Spleen (tissue), 11 donors: Measurements from ENCODE around the gene NLGN2. TPM values are rescaled to one million over a fixed set of nuclear protein-coding genes. Genes with fewer than 3 reads are reported as not detected.

Experiments
- DNase-seq: peaks from one replicate; pipeline ENCODE4 v3.0.0-alpha.2; 2020
- H3K27ac ChIP-seq, 8 donors: fragments of 200-600 bp; sonication (generic) in 7 of 8; 1 replicate in 4 of 8; 2 replicates in 4 of 8; pipeline versions ENCODE4 v1.5.0 to v1.8.0; 2016 to 2021; ENCODE audit warnings: inconsistent platforms in 4 of 8, mild to moderate bottlenecking in 4 of 8, moderate library complexity in 1 of 8
- H3K27me3 ChIP-seq, 7 donors: fragments of 200-600 bp; sonication (generic) in 6 of 7; replicated peaks in 1 of 7; 1 replicate in 4 of 7; 2 replicates in 3 of 7; pipeline versions ENCODE4 v1.5.0 to v1.8.0; 2016 to 2021; ENCODE audit warnings: inconsistent platforms in 3 of 7, mild to moderate bottlenecking in 1 of 7
- H3K36me3 ChIP-seq, 6 donors: fragments of 200-600 bp; sonication (generic) in 5 of 6; 1 replicate in 4 of 6; 2 replicates in 2 of 6; pipeline versions ENCODE4 v1.5.0 to v1.8.0; 2016 to 2021; ENCODE audit warnings: inconsistent platforms in 2 of 6
- H3K4me1 ChIP-seq, 6 donors: fragments of 200-600 bp; sonication (generic) in 5 of 6; 1 replicate in 3 of 6; 2 replicates in 3 of 6; pipeline versions ENCODE4 v1.5.0 to v1.8.0; 2016 to 2021; ENCODE audit warnings: inconsistent platforms in 3 of 6
- H3K4me3 ChIP-seq, 8 donors: fragments of 200-600 bp; sonication (generic) in 7 of 8; 1 replicate in 4 of 8; 2 replicates in 4 of 8; pipeline versions ENCODE4 v1.5.0 to v1.8.0; 2016 to 2021; ENCODE audit warnings: inconsistent platforms in 4 of 8, mild to moderate bottlenecking in 4 of 8, moderate library complexity in 2 of 8
- H3K9me3 ChIP-seq, 8 donors: fragments of 200-600 bp; sonication (generic) in 7 of 8; 1 replicate in 4 of 8; 2 replicates in 4 of 8; pipeline versions ENCODE4 v1.5.0 to v1.8.0; 2016 to 2021; ENCODE audit warnings: inconsistent platforms in 4 of 8
- POLR2A ChIP-seq, 3 donors: fragments of 450-650 bp; IDR thresholded peaks; one replicate each; pipeline ENCODE4 v1.5.1; 2017; ENCODE audit warnings: antibody characterized with exemption in 3 of 3, mild to moderate bottlenecking in 1 of 3
- POLR2AphosphoS5 ChIP-seq, 3 donors: sonication (generic); formaldehyde crosslinking; IDR thresholded peaks; one replicate each; pipeline ENCODE4 v1.5.1; 2017; ENCODE audit warnings: antibody characterized with exemption in 3 of 3
- WGBS, 5 donors: extraction: QIAGEN DNeasy Blood & Tissue Kit in 3 of 5; methylation state at CpG; one replicate each; pipeline versions ENCODE4 v1.1.5 to v1.1.7; 2013 to 2018; 5-methylcytosine and 5-hydroxymethylcytosine counted together
- intact Hi-C: fragments of 100-400 bp; cut with DNase I; formaldehyde crosslinking; loops from one replicate; pipeline ENCODE4 v1.15.0; 2023; ENCODE audit warnings: low total_unique reads
- polyA plus RNA-seq, 3 donors: library from polyadenylated mRNA; stranded (reverse); fragments of 200-250 nt; gene quantifications; one replicate each; pipeline ENCODE4 v1.2.1, GENCODE V29; 2013
- total RNA-seq, 7 donors: library from RNA; depleted of rRNA in 3 of 7; stranded (reverse); fragments of >200 nt in 3 of 7; fragmentation: NEBNext Ultra II Directional in 4 of 7; extraction: Animal tissue kit (Norgen Biotek cat#: 25700) in 4 of 7; gene quantifications; one replicate each; pipeline versions ENCODE4 v1.1.0 to v1.2.1, GENCODE V29; 2016 to 2021
- TF ChIP-seq, protein P1 (sequence below), 11 experiments: fragments of 200-600 bp in 7 of 11; fragments of 450-650 bp in 4 of 11; sonication (generic) in 4 of 11; IDR thresholded peaks in 8 of 11; conservative IDR thresholded peaks in 3 of 11; 1 replicate in 7 of 11; 2 replicates in 4 of 11; pipeline versions ENCODE4 v1.4.0 to v1.8.0; 2016 to 2021; ENCODE audit warnings: antibody characterized with exemption in 11 of 11, inconsistent platforms in 4 of 11, mild to moderate bottlenecking in 1 of 11
- donor health status: healthy with polysubstance abuse.
- donor health status: DM: no; HTN: no; CAD: no; lungs with moderate emphysema.
- donor health status: DM: no; HTN: no; CAD: no.
- donor health status: Bipolar disorder and iron deficiency.
- donor health status: healthy.
- donor health status: DM: no; HTN: no; CAD: no.
- donor health status: DM: yes; HTN: yes; CAD: no.

NLGN2 gene
- total and polyA plus RNA-seq, 10 donors: 2.2 to 23.0 (median 11.4) TPM

DNA sequence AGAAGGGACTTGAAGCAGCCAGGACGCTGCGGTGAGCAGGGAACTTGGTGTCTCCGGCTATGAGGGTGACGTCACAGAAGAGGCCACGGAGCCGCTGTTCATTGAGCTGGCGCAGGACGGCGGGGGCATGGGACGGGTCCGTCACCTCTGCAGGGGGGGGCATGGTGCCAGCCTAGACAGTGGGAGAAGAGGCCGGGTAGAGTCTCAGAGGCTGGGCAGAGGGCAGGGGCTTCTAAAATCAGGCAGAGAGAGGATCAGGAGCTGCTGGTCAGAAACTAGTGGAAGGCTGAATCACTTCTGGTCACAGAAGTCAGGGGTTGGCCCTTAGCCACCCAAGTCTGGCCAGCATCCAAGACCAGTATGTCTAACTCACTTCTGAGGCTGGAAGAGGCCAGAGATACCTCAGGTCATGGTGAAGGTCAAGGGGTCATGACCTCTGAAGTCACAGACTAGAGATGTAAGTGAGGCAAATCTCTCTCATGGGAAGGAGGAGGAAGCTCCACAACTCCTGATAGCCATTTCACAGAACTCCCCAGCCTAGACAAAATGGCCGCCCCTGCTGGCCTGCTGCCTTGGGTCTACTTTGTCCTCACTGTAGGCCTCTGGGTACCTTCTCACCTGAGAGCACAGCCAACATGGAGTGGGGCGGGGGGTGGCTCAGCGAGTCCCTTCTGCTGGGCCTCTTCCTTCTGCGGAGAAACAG is 59.1 kb downstream of the NLGN2 start:
- no peaks in the 10 kb centered on the region for H3K27me3 ChIP-seq
- WGBS, 5 donors: 67 to 74% (median 72%) methylated on average over 15 to 16 of the region's 16 CpGs
- no peak overlapping the region for H3K4me3 ChIP-seq
- TF ChIP-seq, protein P1, sequence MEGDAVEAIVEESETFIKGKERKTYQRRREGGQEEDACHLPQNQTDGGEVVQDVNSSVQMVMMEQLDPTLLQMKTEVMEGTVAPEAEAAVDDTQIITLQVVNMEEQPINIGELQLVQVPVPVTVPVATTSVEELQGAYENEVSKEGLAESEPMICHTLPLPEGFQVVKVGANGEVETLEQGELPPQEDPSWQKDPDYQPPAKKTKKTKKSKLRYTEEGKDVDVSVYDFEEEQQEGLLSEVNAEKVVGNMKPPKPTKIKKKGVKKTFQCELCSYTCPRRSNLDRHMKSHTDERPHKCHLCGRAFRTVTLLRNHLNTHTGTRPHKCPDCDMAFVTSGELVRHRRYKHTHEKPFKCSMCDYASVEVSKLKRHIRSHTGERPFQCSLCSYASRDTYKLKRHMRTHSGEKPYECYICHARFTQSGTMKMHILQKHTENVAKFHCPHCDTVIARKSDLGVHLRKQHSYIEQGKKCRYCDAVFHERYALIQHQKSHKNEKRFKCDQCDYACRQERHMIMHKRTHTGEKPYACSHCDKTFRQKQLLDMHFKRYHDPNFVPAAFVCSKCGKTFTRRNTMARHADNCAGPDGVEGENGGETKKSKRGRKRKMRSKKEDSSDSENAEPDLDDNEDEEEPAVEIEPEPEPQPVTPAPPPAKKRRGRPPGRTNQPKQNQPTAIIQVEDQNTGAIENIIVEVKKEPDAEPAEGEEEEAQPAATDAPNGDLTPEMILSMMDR (IDR thresholded peaks at IDR 0.05 in 8 of 11, conservative IDR thresholded peaks at IDR 0.05 in 3 of 11): no peak
- peak; percentile 14 to 58 (median 38) for TF ChIP-seq POLR2AphosphoS5 (IDR thresholded peaks at IDR 0.05)
- intact Hi-C loops: no loop called here
- H3K9me3 ChIP-seq: no peaks in the 10 kb centered on the region
- peak; percentile 75 for DNase-seq
- H3K36me3 ChIP-seq: peaks cover 0 to 69% (median 37%) of the 10 kb centered on the region in 6 donors
- H3K4me1 ChIP-seq: peaks cover 12 to 66% (median 43%) of the 10 kb centered on the region in 6 donors
- H3K27ac ChIP-seq: peak overlapping the region; percentile 35 to 80 (median 68)

- Histone ChIP-seq H3K27ac (peak overlapping the region in 6 of 8 donors; percentile 35 to 80 (median 72)), H3K36me3 (peaks cover 0 to 62% (median 32%) of the 10 kb centered on the region in 6 donors), H3K4me3 (no peak overlapping the region), H3K27me3 (no peaks in the 10 kb centered on the region), H3K9me3 (no peaks in the 10 kb centered on the region), H3K4me1 (peaks cover 17 to 73% (median 50%) of the 10 kb centered on the region in 6 donors)
- DNase-seq: no peak
- intact Hi-C loops: no loop called here
- WGBS, 5 donors: 79 to 86% (median 80%) methylated on average over 3 of the region's 3 CpGs
- TF ChIP-seq, protein P1 (IDR thresholded peaks at IDR 0.05 in 8 of 11, conservative IDR thresholded peaks at IDR 0.05 in 3 of 11): no peak
- TF ChIP-seq POLR2AphosphoS5 (IDR thresholded peaks at IDR 0.05) (no peak), POLR2A (IDR thresholded peaks at IDR 0.05) (no peak)
Measured at GRCh38 chr17:7467498-7467897, 59.9 kb downstream of the NLGN2 start.

- Histone ChIP-seq H3K36me3 (peaks cover 0 to 54% (median 24%) of the 10 kb centered on the region in 6 donors), H3K9me3 (no peaks in the 10 kb centered on the region), H3K27ac (peak overlapping the region in 1 of 8 donors; percentile 21), H3K27me3 (no peaks in the 10 kb centered on the region), H3K4me3 (no peak overlapping the region), H3K4me1 (peaks cover 17 to 79% (median 53%) of the 10 kb centered on the region in 6 donors)
- 90 to 94% (median 94%) methylated on average over 11 of the region's 11 CpGs for WGBS, 5 donors
- intact Hi-C loops: no loop called here
- DNase-seq: no peak
- TF ChIP-seq POLR2AphosphoS5 (IDR thresholded peaks at IDR 0.05): no peak
- TF ChIP-seq, protein P1 (IDR thresholded peaks at IDR 0.05 in 8 of 11, conservative IDR thresholded peaks at IDR 0.05 in 3 of 11): no peak
- TF ChIP-seq POLR2A (IDR thresholded peaks at IDR 0.05): no peak
Measured at GRCh38 chr17:7468290-7468689, 60.6 kb downstream of the NLGN2 start.

- H3K27ac ChIP-seq: peak overlapping the region in 1 of 8 donors; percentile 21
- no peak for DNase-seq
- intact Hi-C loops: no loop called here
- peaks cover 0 to 48% (median 18%) of the 10 kb centered on the region in 6 donors for H3K36me3 ChIP-seq
- H3K4me1 ChIP-seq: peaks cover 21 to 86% (median 53%) of the 10 kb centered on the region in 6 donors
- H3K27me3 ChIP-seq: no peaks in the 10 kb centered on the region
- TF ChIP-seq POLR2AphosphoS5 (IDR thresholded peaks at IDR 0.05) (no peak), POLR2A (IDR thresholded peaks at IDR 0.05) (no peak)
- TF ChIP-seq, protein P1 (IDR thresholded peaks at IDR 0.05 in 8 of 11, conservative IDR thresholded peaks at IDR 0.05 in 3 of 11): no peak
- no peaks in the 10 kb centered on the region for H3K9me3 ChIP-seq
- no peak overlapping the region for H3K4me3 ChIP-seq
- 79 to 91% (median 84%) methylated on average over 12 of the region's 12 CpGs for WGBS, 5 donors
Measured at GRCh38 chr17:7468804-7469389, 61.3 kb downstream of the NLGN2 start.
